Vein endothelial cell (primary cell): ENCODE data around the gene MRC1. TPM values are rescaled to one million over a fixed set of nuclear protein-coding genes. Genes with fewer than 3 reads are reported as not detected.
A peak's percentile ranks its signal among the peaks of the same experiment; 100 is the strongest.

Experiments
- small RNA-seq: library from RNA; depleted of rRNA; stranded (forward); fragments of <200 nt; gene quantifications from one replicate; pipeline ENCODE3, GENCODE V24; 2012
- total RNA-seq: library from RNA; depleted of rRNA; stranded (reverse); fragments of >200 nt; gene quantifications from 2 replicates; pipeline ENCODE4 v1.2.3, GENCODE V29; 2012

Gene MRC1
- total RNA-seq, result 0.33 and 0.38 TPM in 2 replicates

DNA sequence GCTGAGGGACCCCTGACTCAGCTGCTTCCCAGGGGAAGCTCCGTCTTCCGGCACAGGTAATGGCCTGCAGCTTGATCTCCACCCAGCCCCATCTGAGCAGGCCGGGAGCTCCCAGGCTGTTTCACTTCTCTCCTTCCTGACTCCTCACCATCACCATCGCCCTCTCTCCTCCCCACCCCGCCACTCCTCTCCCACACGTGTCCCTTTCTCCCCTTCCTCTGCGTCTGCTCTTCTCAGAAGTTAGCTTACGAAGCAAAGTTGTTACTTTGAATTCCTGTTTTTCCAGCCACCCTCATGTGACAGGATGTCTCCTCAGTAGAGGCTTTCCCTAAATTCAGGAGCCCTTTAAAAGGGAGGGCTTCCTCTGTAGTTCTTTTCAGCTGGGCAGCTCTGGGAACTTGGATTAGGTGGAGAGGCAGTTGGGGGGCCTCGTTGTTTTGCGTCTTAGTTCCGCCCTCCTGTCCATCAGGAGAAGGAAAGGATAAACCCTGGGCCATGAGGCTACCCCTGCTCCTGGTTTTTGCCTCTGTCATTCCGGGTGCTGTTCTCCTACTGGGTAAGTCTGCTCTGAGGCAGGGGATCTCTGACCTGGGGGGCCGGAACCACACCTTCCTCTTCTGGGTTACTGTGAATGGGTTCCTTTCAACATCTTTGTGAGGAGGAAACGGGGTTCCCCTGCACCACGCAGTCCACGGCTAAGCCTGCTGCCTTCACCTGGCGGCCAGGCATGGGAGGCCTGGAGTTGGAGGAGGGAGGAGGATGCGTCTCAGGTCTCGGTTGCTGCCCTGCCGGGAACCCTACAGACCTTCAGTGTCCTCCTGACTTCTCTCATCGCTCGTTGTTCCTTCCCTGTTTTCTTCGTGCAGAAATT is at the start of gene MRC1:
MRC1 (plus strand) TSS at position 378 of the 871 bp plus-strand sequence; CDS start at position 496, 118 bp downstream.

DNA sequence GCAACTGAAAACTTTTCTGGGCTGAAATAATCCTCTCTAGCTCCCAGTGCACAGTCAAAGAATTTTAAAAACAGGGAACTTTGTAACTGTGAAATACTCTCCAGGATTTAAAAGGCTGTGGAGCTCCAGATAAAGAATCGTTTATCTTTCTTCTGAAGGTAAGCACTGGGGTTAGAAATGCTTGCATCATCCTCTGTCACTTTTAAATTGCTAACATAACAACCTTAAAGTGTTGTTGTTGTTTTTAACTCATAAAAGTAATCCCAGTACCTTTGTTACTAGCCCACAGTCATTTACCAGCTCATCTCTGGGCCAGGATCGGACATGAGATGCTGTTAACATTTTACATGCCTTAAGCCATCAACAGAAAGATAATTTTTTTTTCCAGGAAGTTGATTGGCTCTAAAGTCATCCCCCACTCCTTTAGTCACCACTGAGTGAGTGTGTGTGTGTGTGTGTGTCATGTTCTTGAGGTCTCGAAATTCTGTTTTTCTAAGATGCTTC is 142.8 kb downstream of the MRC1 start, which contains the start of gene SLC39A12:
SLC39A12 (plus strand) TSS at position 51 of the 504 bp plus-strand sequence. CDS start 1,359 bp downstream, outside the sequence.

Small RNA genes within 50 kb of the gene (small RNA-seq; reads per million reads assigned to genes)
- gene MIR511, result 0.80 reads per million, percentile 50 among the genes with 10 or more reads in this experiment

Other genes with a start within 250 kb of the MRC1 start
- gene HACD1, start 192.0 kb upstream of the MRC1 start, total RNA-seq, result 11.1 and 15.3 TPM in 2 replicates
- gene STAM, start 165.2 kb upstream of the MRC1 start, total RNA-seq, result 16.7 and 31.3 TPM in 2 replicates
- gene TMEM236, start 57.1 kb upstream of the MRC1 start, total RNA-seq, result 0.10 and 0.33 TPM in 2 replicates
- not detected in 2 replicates for gene SLC39A12, start 142.6 kb downstream of the MRC1 start, total RNA-seq